ENCODE measurements around the gene TNFAIP8L1.

TNFAIP8L1 gene

GRCh38 chr19:4697304-4697703, 58.0 kb downstream of the TNFAIP8L1 start:
- TF ChIP-seq CTCF (IDR thresholded peaks at IDR 0.05; ENCODE audit: low read depth, low read length, missing control alignments), result no peak
- DNase-seq (ENCODE audit: low read depth), result no peak
- H3K4me3 ChIP-seq (ENCODE audit: low read depth, low read length), result no peak overlapping the region
- in situ Hi-C loops (cut with HindIII; ENCODE audit: low sequenced_read_pairs), result no loop called here

- H3K4me3 ChIP-seq (ENCODE audit: low read depth, low read length), result no peak overlapping the region
- no peak for TF ChIP-seq CTCF (IDR thresholded peaks at IDR 0.05; ENCODE audit: low read depth, low read length, missing control alignments)
- no peak for DNase-seq (ENCODE audit: low read depth)
- in situ Hi-C loops (cut with HindIII; ENCODE audit: low sequenced_read_pairs), result no loop called here
These were observed 60.7 kb downstream of the TNFAIP8L1 start for GRCh38 chr19:4699826-4700692.

GRCh38 chr19:4700693-4700970, 61.3 kb downstream of the TNFAIP8L1 start:
- H3K4me3 ChIP-seq (ENCODE audit: low read depth, low read length), result no peak overlapping the region
- in situ Hi-C loops (cut with HindIII; ENCODE audit: low sequenced_read_pairs), result no loop called here
- TF ChIP-seq CTCF (IDR thresholded peaks at IDR 0.05; ENCODE audit: low read depth, low read length, missing control alignments), result no peak
- no peak for DNase-seq (ENCODE audit: low read depth)

- in situ Hi-C loops (cut with HindIII; ENCODE audit: low sequenced_read_pairs), result no loop called here
- DNase-seq (ENCODE audit: low read depth), result no peak
- no peak overlapping the region for H3K4me3 ChIP-seq (ENCODE audit: low read depth, low read length)
- TF ChIP-seq CTCF (IDR thresholded peaks at IDR 0.05; ENCODE audit: low read depth, low read length, missing control alignments), result no peak
These were observed 62.2 kb downstream of the TNFAIP8L1 start for GRCh38 chr19:4701557-4701956.

- in situ Hi-C loops (cut with HindIII; ENCODE audit: low sequenced_read_pairs), result no loop called here
- TF ChIP-seq CTCF (IDR thresholded peaks at IDR 0.05; ENCODE audit: low read depth, low read length, missing control alignments), result no peak
- no peak overlapping the region for H3K4me3 ChIP-seq (ENCODE audit: low read depth, low read length)
- no peak for DNase-seq (ENCODE audit: low read depth)
These were observed 63.4 kb downstream of the TNFAIP8L1 start for GRCh38 chr19:4702764-4703163.

GRCh38 chr19:4703671-4704316, 64.5 kb downstream of the TNFAIP8L1 start:
- in situ Hi-C loops (cut with HindIII; ENCODE audit: low sequenced_read_pairs), result no loop called here
- no peak for TF ChIP-seq CTCF (IDR thresholded peaks at IDR 0.05; ENCODE audit: low read depth, low read length, missing control alignments)
- no peak overlapping the region for H3K4me3 ChIP-seq (ENCODE audit: low read depth, low read length)
- no peak for DNase-seq (ENCODE audit: low read depth)
